ENCODE measurements around the gene ANTXR1.

- TF ChIP-seq CTCF (conservative IDR thresholded peaks at IDR 0.05; ENCODE audit: low read length) (no peak), EZH2phosphoT487 (IDR thresholded peaks at IDR 0.05; ENCODE audit: borderline replicate concordance) (no peak)
These were observed 96.3 kb downstream of the ANTXR1 start for GRCh38 chr2:69109255-69109654.
